ENCODE measurements around the gene B3GALT4.

DNA sequence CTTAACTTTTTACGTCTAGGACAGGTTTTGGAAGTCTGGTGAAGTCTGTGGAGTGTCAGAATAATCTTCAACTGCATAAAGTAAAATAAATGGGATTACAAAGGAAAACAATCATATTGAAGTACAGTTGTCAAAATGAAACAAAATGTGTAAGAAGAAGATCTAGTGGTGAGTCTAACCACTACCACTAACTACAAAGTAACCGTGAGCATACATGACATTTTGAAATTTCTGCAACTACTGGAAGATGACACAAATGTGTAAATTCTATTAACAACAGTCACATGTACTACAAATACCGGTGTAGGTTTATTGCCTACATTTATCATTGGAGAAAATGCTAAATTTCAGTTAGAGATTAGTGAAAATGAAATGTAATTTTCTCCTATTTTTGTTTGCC lies 35.0 kb upstream of the B3GALT4 start:
- TF ChIP-seq CTCF (conservative IDR thresholded peaks at IDR 0.05 in 1 of 2, IDR thresholded peaks at IDR 0.05 in 1 of 2; ENCODE audit: low read depth in 1 of 2, low read length in 2 of 2) (no peak), EZH2 (IDR thresholded peaks at IDR 0.05; ENCODE audit: low read length, missing control alignments) (no peak)

Measured in fibroblast of lung (primary cell).